IPS-15b (cell line): ENCODE data around the gene POLD1.

Experiments used
- H3K27me3 ChIP-seq: one replicate; pipeline ENCODE4 v1.6.1; 2013; ENCODE audit warnings: low read length; ENCODE audit not compliant: control insufficient read depth, insufficient read depth
- H3K36me3 ChIP-seq: one replicate; pipeline ENCODE4 v1.6.1; 2013; ENCODE audit warnings: low read length; ENCODE audit not compliant: control insufficient read depth, insufficient read depth
- H3K4me1 ChIP-seq: one replicate; pipeline ENCODE4 v1.6.1; 2013; ENCODE audit warnings: mild to moderate bottlenecking, low read length; ENCODE audit not compliant: control insufficient read depth, insufficient read depth
- H3K4me3 ChIP-seq: one replicate; pipeline ENCODE4 v1.5.1; 2013; ENCODE audit warnings: low read depth, low read length
- H3K9ac ChIP-seq: one replicate; pipeline ENCODE4 v1.6.1; 2013; ENCODE audit warnings: low read depth, mild to moderate bottlenecking, low read length
- H3K9me3 ChIP-seq: one replicate; pipeline ENCODE4 v1.6.1; 2013; ENCODE audit warnings: mild to moderate bottlenecking, low read length; ENCODE audit not compliant: control insufficient read depth, insufficient read depth

Gene POLD1

GRCh38 chr19:50402544-50403301 lies 18.6 kb downstream of the POLD1 start:
- Histone ChIP-seq H3K4me3 (no peak overlapping the region), H3K9me3 (no peaks in the 10 kb centered on the region), H3K9ac (no peak overlapping the region), H3K36me3 (peaks cover 54% of the 10 kb centered on the region), H3K27me3 (no peaks in the 10 kb centered on the region), H3K4me1 (no peaks in the 10 kb centered on the region)

- Histone ChIP-seq H3K9ac (no peak overlapping the region), H3K4me3 (no peak overlapping the region), H3K4me1 (no peaks in the 10 kb centered on the region), H3K36me3 (peaks cover 65% of the 10 kb centered on the region), H3K27me3 (no peaks in the 10 kb centered on the region), H3K9me3 (no peaks in the 10 kb centered on the region)
Measured at GRCh38 chr19:50406156-50406820, 22.1 kb downstream of the POLD1 start.

- no peaks in the 10 kb centered on the region for H3K9me3 ChIP-seq
- no peak overlapping the region for H3K4me3 ChIP-seq
- no peaks in the 10 kb centered on the region for H3K27me3 ChIP-seq
- no peaks in the 10 kb centered on the region for H3K4me1 ChIP-seq
- peaks cover 63% of the 10 kb centered on the region for H3K36me3 ChIP-seq
- H3K9ac ChIP-seq = no peak overlapping the region
Measured at GRCh38 chr19:50406829-50407228, 22.7 kb downstream of the POLD1 start.

GRCh38 chr19:50409347-50409746 lies 25.2 kb downstream of the POLD1 start:
- Histone ChIP-seq H3K9ac (no peak overlapping the region), H3K4me1 (no peaks in the 10 kb centered on the region), H3K27me3 (no peaks in the 10 kb centered on the region), H3K9me3 (no peaks in the 10 kb centered on the region), H3K4me3 (no peak overlapping the region), H3K36me3 (peaks cover 49% of the 10 kb centered on the region)

GRCh38 chr19:50410109-50410508 lies 26.0 kb downstream of the POLD1 start:
- Histone ChIP-seq H3K9ac (no peak overlapping the region), H3K4me1 (no peaks in the 10 kb centered on the region), H3K9me3 (no peaks in the 10 kb centered on the region), H3K27me3 (no peaks in the 10 kb centered on the region), H3K4me3 (no peak overlapping the region), H3K36me3 (peaks cover 48% of the 10 kb centered on the region)

GRCh38 chr19:50412419-50412818 lies 28.3 kb downstream of the POLD1 start:
- no peak overlapping the region for H3K9ac ChIP-seq
- H3K27me3 ChIP-seq = no peaks in the 10 kb centered on the region
- H3K4me3 ChIP-seq = no peak overlapping the region
- peaks cover 31% of the 10 kb centered on the region for H3K36me3 ChIP-seq
- no peaks in the 10 kb centered on the region for H3K4me1 ChIP-seq
- no peaks in the 10 kb centered on the region for H3K9me3 ChIP-seq

- H3K9ac ChIP-seq = no peak overlapping the region
- no peaks in the 10 kb centered on the region for H3K27me3 ChIP-seq
- H3K4me1 ChIP-seq = no peaks in the 10 kb centered on the region
- no peaks in the 10 kb centered on the region for H3K9me3 ChIP-seq
- H3K36me3 ChIP-seq = peaks cover 31% of the 10 kb centered on the region
- H3K4me3 ChIP-seq = no peak overlapping the region
Measured at GRCh38 chr19:50413096-50413495, 28.9 kb downstream of the POLD1 start.

- Histone ChIP-seq H3K4me1 (no peaks in the 10 kb centered on the region), H3K36me3 (peaks cover 30% of the 10 kb centered on the region), H3K9me3 (no peaks in the 10 kb centered on the region), H3K9ac (no peak overlapping the region), H3K27me3 (no peaks in the 10 kb centered on the region), H3K4me3 (no peak overlapping the region)
Measured at GRCh38 chr19:50413531-50413930, 29.4 kb downstream of the POLD1 start.

GRCh38 chr19:50414864-50415660 lies 30.9 kb downstream of the POLD1 start:
- H3K9ac ChIP-seq = peak overlapping the region; percentile 32
- H3K4me1 ChIP-seq = no peaks in the 10 kb centered on the region
- peaks cover 15% of the 10 kb centered on the region for H3K36me3 ChIP-seq

GRCh38 chr19:50415661-50416033 lies 31.5 kb downstream of the POLD1 start:
- H3K4me3 ChIP-seq = no peak overlapping the region
- H3K9me3 ChIP-seq = no peaks in the 10 kb centered on the region
- peaks cover 3% of the 10 kb centered on the region for H3K4me1 ChIP-seq
- H3K27me3 ChIP-seq = no peaks in the 10 kb centered on the region
- H3K9ac ChIP-seq = no peak overlapping the region
- peaks cover 12% of the 10 kb centered on the region for H3K36me3 ChIP-seq

More at GRCh38 chr19:50414864-50415660, 30.9 kb downstream of the POLD1 start:
- Histone ChIP-seq H3K27me3 (no peaks in the 10 kb centered on the region), H3K4me3 (no peak overlapping the region), H3K9me3 (no peaks in the 10 kb centered on the region)

GRCh38 chr19:50416034-50416977 lies 32.2 kb downstream of the POLD1 start:
- Histone ChIP-seq H3K9me3 (no peaks in the 10 kb centered on the region), H3K27me3 (no peaks in the 10 kb centered on the region), H3K36me3 (peaks cover 11% of the 10 kb centered on the region), H3K4me3 (no peak overlapping the region), H3K4me1 (peaks cover 3% of the 10 kb centered on the region), H3K9ac (no peak overlapping the region)
